ENCODE measurements around the gene CACNA2D2.

GRCh38 chr3:50350213-50350526 lies 153.3 kb downstream of the CACNA2D2 start:
- TF ChIP-seq CTCF (IDR thresholded peaks at IDR 0.05; ENCODE audit: low read depth, low read length, missing input control) (no peak), JUND (IDR thresholded peaks at IDR 0.05) (no peak), ATF3 (IDR thresholded peaks at IDR 0.05) (no peak), FOXA1 (IDR thresholded peaks at IDR 0.05) (no peak), REST (IDR thresholded peaks at IDR 0.05) (no peak), EGR1 (IDR thresholded peaks at IDR 0.05; ENCODE audit: low read depth in 2 of 2) (no peak), MAX (IDR thresholded peaks at IDR 0.05) (no peak), TAF1 (conservative IDR thresholded peaks at IDR 0.05) (no peak), GABPA (IDR thresholded peaks at IDR 0.05 in 1 of 2, conservative IDR thresholded peaks at IDR 0.05 in 1 of 2) (no peak)

All from liver (tissue), 3 donors.